HG03280 (cell line): Measurements from ENCODE around the gene ACTL6B.

Source experiments
- ATAC-seq: cut with Tn5 transposase; IDR thresholded peaks from one replicate; pipeline ENCODE4 v1.9.1; 2021; ENCODE audit warnings: mild to moderate bottlenecking, moderate library complexity; ENCODE audit not compliant: unreplicated experiment

The ACTL6B gene

GRCh38 chr7:100602889-100603725 is 53.1 kb downstream of the ACTL6B start:
- no peak for ATAC-seq

- ATAC-seq = no peak
Observed at GRCh38 chr7:100600730-100601038, 55.6 kb downstream of the ACTL6B start.

GRCh38 chr7:100599911-100600729 is 56.1 kb downstream of the ACTL6B start:
- ATAC-seq = no peak

GRCh38 chr7:100598425-100598824 is 57.8 kb downstream of the ACTL6B start:
- ATAC-seq = no peak

- ATAC-seq = no peak
Observed at GRCh38 chr7:100595188-100595587, 61.1 kb downstream of the ACTL6B start.
